OCI-LY3 (cell line): ENCODE measurements around the gene HKDC1.

Experiments
- EZH2phosphoT487 ChIP-seq: fragments of 200-600 bp; shearing (Covaris generic); IDR thresholded peaks from 2 replicates; pipeline ENCODE4 v1.6.1; 2018; ENCODE audit warnings: antibody characterized with exemption, mixed run types, low read depth
- TF ChIP-seq, protein P1 (sequence below): fragments of 200-600, 300-600 bp; sonication (generic); IDR thresholded peaks from 2 replicates; pipeline ENCODE4 v1.5.1; 2014; ENCODE audit warnings: antibody characterized with exemption, low read length, low read depth

DNA sequence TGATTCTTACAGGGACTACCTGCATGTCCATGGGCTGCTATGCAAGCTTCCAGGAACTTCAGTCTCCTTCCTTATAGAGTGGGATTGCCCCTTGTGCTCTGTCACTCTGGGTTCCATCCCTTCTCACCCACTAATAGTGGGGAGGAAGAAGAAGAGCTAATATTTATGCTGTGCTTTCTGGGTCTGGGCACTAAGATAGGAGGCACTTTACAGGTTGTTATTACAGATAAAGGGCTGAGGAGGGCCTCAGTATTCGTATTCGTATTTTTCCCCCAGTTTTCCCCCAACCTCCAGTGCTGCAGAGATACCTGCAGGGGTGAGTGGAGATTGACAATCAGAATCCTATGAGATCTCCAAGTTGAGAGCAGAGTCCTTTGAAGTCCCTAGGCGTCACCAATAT lies 72.3 kb downstream of the HKDC1 start:
- TF ChIP-seq, protein P1, sequence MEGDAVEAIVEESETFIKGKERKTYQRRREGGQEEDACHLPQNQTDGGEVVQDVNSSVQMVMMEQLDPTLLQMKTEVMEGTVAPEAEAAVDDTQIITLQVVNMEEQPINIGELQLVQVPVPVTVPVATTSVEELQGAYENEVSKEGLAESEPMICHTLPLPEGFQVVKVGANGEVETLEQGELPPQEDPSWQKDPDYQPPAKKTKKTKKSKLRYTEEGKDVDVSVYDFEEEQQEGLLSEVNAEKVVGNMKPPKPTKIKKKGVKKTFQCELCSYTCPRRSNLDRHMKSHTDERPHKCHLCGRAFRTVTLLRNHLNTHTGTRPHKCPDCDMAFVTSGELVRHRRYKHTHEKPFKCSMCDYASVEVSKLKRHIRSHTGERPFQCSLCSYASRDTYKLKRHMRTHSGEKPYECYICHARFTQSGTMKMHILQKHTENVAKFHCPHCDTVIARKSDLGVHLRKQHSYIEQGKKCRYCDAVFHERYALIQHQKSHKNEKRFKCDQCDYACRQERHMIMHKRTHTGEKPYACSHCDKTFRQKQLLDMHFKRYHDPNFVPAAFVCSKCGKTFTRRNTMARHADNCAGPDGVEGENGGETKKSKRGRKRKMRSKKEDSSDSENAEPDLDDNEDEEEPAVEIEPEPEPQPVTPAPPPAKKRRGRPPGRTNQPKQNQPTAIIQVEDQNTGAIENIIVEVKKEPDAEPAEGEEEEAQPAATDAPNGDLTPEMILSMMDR, result no peak
- no peak for TF ChIP-seq EZH2phosphoT487
